IMR-90 (cell line): ENCODE results near the gene ADGRD2. TPM values are rescaled to one million over a fixed set of nuclear protein-coding genes. Genes with fewer than 3 reads are reported as not detected.

ENCODE experiments used
- ATAC-seq: fragments of 200-7000 bp; cut with Tn5 transposase; 2 replicates; pipeline ENCODE4 v1.9.1; 2020; ENCODE audit warnings: low read depth, mild to moderate bottlenecking, moderate library complexity
- BruUV-seq: library from RNA; stranded (reverse); fragments of 400-500 nt; replicated peaks from 2 replicates; lab custom pipeline; 2021; lab: Mats Ljungman, UMichigan
- CTCF ChIA-PET: fragments of 300-600 bp; formaldehyde crosslinking; extraction: SDS; loops from one replicate; lab custom pipeline; 2021; ENCODE audit warnings: antibody characterized with exemption; lab: Yijun Ruan, JAX
- POLR2A ChIA-PET: fragments of 300-600 bp; sonication (Branson Sonifier 250); formaldehyde crosslinking; loops from one replicate; lab custom pipeline; 2022; ENCODE audit warnings: antibody characterized with exemption; ENCODE audit not compliant: unreplicated experiment; lab: Charles Lee
- DNase-seq: peaks from one replicate; pipeline ENCODE4 v3.0.0; 2013
- H2AFZ ChIP-seq: replicated peaks from 2 replicates; pipeline ENCODE3; 2013; ENCODE audit warnings: low read length, mild to moderate bottlenecking; ENCODE audit not compliant: poor library complexity
- H2AK5ac ChIP-seq: 2 replicates; pipeline ENCODE4 v1.6.1; 2013; ENCODE audit warnings: low read depth, low read length, inconsistent platforms
- H2AK9ac ChIP-seq: replicated peaks from 2 replicates; pipeline ENCODE3; 2013; ENCODE audit warnings: mild to moderate bottlenecking, low read depth, low read length, moderate library complexity; ENCODE audit not compliant: poor library complexity
- H2BK120ac ChIP-seq: 2 replicates; pipeline ENCODE4 v1.6.1; 2013; ENCODE audit warnings: low read depth, low read length, inconsistent platforms
- H2BK15ac ChIP-seq: 3 replicates; pipeline ENCODE4 v1.6.1; 2013; ENCODE audit warnings: low read depth, low read length, inconsistent platforms
- H2BK20ac ChIP-seq: 2 replicates; pipeline ENCODE4 v1.6.1; 2013; ENCODE audit warnings: low read depth, mild to moderate bottlenecking, inconsistent platforms, low read length, moderate library complexity
- H2BK5ac ChIP-seq: 2 replicates; pipeline ENCODE4 v1.6.1; 2013; ENCODE audit warnings: mild to moderate bottlenecking, low read depth, low read length, inconsistent platforms; ENCODE audit not compliant: poor library complexity, severe bottlenecking
- H3K14ac ChIP-seq: replicated peaks from 2 replicates; pipeline ENCODE4 v1.6.1; 2013; ENCODE audit warnings: low read depth, low read length, inconsistent platforms
- H3K18ac ChIP-seq: 2 replicates; pipeline ENCODE4 v1.6.1; 2013; ENCODE audit warnings: low read depth, low read length, control low read depth
- H3K23ac ChIP-seq: 2 replicates; pipeline ENCODE4 v1.6.1; 2013; ENCODE audit warnings: low read depth, low read length, inconsistent platforms
- H3K27ac ChIP-seq: 2 replicates; pipeline ENCODE4 v1.5.1; 2013; ENCODE audit warnings: mild to moderate bottlenecking, control low read depth, low read length; ENCODE audit not compliant: insufficient read depth
- H3K27me3 ChIP-seq: 2 replicates; pipeline ENCODE4 v1.6.1; 2013; ENCODE audit warnings: low read length; ENCODE audit not compliant: control insufficient read depth, insufficient read depth
- H3K36me3 ChIP-seq: 2 replicates; pipeline ENCODE4 v1.6.1; 2013; ENCODE audit warnings: low read length, mixed read lengths; ENCODE audit not compliant: control insufficient read depth, insufficient read depth
- H3K4ac ChIP-seq: 2 replicates; pipeline ENCODE4 v1.6.1; 2013; ENCODE audit warnings: low read depth, low read length, inconsistent platforms
- H3K4me1 ChIP-seq: 2 replicates; pipeline ENCODE4 v1.6.1; 2013; ENCODE audit warnings: low read length, mixed read lengths; ENCODE audit not compliant: control insufficient read depth, insufficient read depth
- H3K4me2 ChIP-seq: 2 replicates; pipeline ENCODE4 v1.6.1; 2013; ENCODE audit warnings: low read depth, mild to moderate bottlenecking, control low read depth, low read length, moderate library complexity
- H3K4me3 ChIP-seq: 2 replicates; pipeline ENCODE4 v1.5.1; 2013; ENCODE audit warnings: low read depth, mild to moderate bottlenecking, control low read depth, low read length, moderate library complexity; ENCODE audit not compliant: insufficient read depth
- H3K56ac ChIP-seq: 2 replicates; pipeline ENCODE4 v1.6.1; 2013; ENCODE audit warnings: low read length, inconsistent platforms; ENCODE audit not compliant: insufficient read depth; ENCODE audit errors: extremely low read depth
- H3K79me1 ChIP-seq, 2 experiments: 2 replicates each; pipeline ENCODE4 v1.6.1; 2013; ENCODE audit warnings: low read length in 2 of 2, inconsistent platforms in 1 of 2, low read depth in 1 of 2
- H3K9ac ChIP-seq: 2 replicates; pipeline ENCODE4 v1.6.1; 2013; ENCODE audit warnings: low read depth, low read length, control low read depth
- H3K9me1 ChIP-seq: 2 replicates; pipeline ENCODE4 v1.6.1; 2013; ENCODE audit warnings: low read length, inconsistent platforms; ENCODE audit not compliant: insufficient read depth
- H3K9me3 ChIP-seq: 2 replicates; pipeline ENCODE4 v1.6.1; 2013; ENCODE audit warnings: low read length; ENCODE audit not compliant: control insufficient read depth, insufficient read depth
- H4K20me1 ChIP-seq: 2 replicates; pipeline ENCODE4 v1.6.1; 2013; ENCODE audit warnings: low read length, inconsistent platforms; ENCODE audit not compliant: insufficient read depth
- H4K5ac ChIP-seq: 2 replicates; pipeline ENCODE4 v1.6.1; 2013; ENCODE audit warnings: mild to moderate bottlenecking, low read depth, low read length, control low read depth
- H4K8ac ChIP-seq, 2 experiments: 2 replicates each; pipeline ENCODE4 v1.6.1; 2013; ENCODE audit warnings: low read depth in 2 of 2, low read length in 2 of 2, control low read depth in 1 of 2, inconsistent platforms in 1 of 2
- H4K91ac ChIP-seq: 2 replicates; pipeline ENCODE4 v1.6.1; 2013; ENCODE audit warnings: low read depth, low read length, inconsistent platforms; ENCODE audit not compliant: insufficient read depth
- CHD1 ChIP-seq: IDR thresholded peaks from 2 replicates; pipeline ENCODE4 v1.6.1; 2012; ENCODE audit warnings: low read depth, low read length, improper control_type of control experiment
- POLR2A ChIP-seq: IDR thresholded peaks from 2 replicates; pipeline ENCODE4 v1.6.1; 2012; ENCODE audit warnings: mild to moderate bottlenecking, low read depth, low read length
- WGBS, 2 experiments: methylation state at CpG; one replicate each; pipeline versions ENCODE4 v1.1.5 to v1.1.7; 2013; ENCODE audit warnings: missing lambda C conversion rate in 2 of 2; ENCODE audit not compliant: insufficient read length in 1 of 2; ENCODE audit errors: extremely low coverage in 2 of 2; 5-methylcytosine and 5-hydroxymethylcytosine counted together
- dilution Hi-C: fragments of 300-500 bp; cut with HindIII; formaldehyde crosslinking; loops from one replicate; pipeline ENCODE4 v1.14.3; 2018; ENCODE audit warnings: low sequenced_read_pairs; ENCODE audit not compliant: unreplicated experiment
- in situ Hi-C: fragments of 300-500 bp; cut with MboI; formaldehyde crosslinking; loops from 3 replicates; pipeline ENCODE4 v1.14.3; 2019; ENCODE audit warnings: low sequenced_read_pairs, inconsistent platforms, mixed read lengths
- intact Hi-C: fragments of 100-400 bp; cut with micrococcal nuclease; formaldehyde crosslinking; loops from 2 replicates; pipeline ENCODE4 v1.10.0; 2022
- polyA plus RNA-seq, 3 experiments: library from polyadenylated mRNA; depleted of rRNA; stranded (reverse); fragments of >200 nt; gene quantifications; 2 replicates each; pipeline ENCODE4 v1.2.3, GENCODE V29; 2012; ENCODE audit warnings: low replicate concordance in 1 of 3
- total RNA-seq: library from RNA; depleted of rRNA; stranded (reverse); fragments of >200 nt; gene quantifications from 2 replicates; pipeline ENCODE4 v1.2.3, GENCODE V29; 2012

The ADGRD2 gene
- total and polyA plus RNA-seq, 2 of the 4 experiments (the other 2 are of a cell fraction), result not detected

DNA sequence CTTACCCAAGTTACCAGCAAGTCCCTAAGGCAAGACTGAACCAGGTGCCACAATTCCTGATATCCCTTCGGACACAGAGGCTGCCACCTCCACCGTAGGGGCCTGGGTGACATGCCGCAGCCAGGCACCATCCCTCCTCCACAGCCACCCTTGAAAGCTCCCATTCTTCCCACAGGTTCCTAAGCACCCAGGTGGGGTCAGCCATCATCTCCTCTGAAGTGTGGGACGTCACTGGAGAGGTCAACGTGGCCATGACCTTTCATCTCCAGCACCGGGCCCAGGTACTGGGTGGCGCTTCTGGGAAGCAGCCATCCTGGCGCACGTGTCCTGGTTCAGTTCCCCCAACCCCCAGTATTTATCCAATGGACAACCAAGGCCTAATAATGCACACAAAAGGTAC lies 8.2 kb downstream of the ADGRD2 start:
- H2BK5ac ChIP-seq, result no peak overlapping the region
- no peak for ATAC-seq
- H3K4me2 ChIP-seq, result no peak overlapping the region
- no peak overlapping the region for H3K4ac ChIP-seq
- no peaks in the 10 kb centered on the region for H3K4me1 ChIP-seq
- no peaks in the 10 kb centered on the region for H3K9me1 ChIP-seq
- 80% methylated on average over 1 of the region's 9 CpGs; no CpG with 5 or more reads in 1 of the 2 experiments for whole genome bisulfite sequencing, 2 experiments
- H3K14ac ChIP-seq, result no peak overlapping the region
- no peaks in the 10 kb centered on the region for H4K20me1 ChIP-seq
- no peaks in the 10 kb centered on the region for H3K36me3 ChIP-seq
- no peak overlapping the region for H4K91ac ChIP-seq
- no peak overlapping the region for H3K18ac ChIP-seq
- H3K9ac ChIP-seq, result no peak overlapping the region
- DNase-seq, result no peak
- ChIA-PET POLR2A (no interaction called here), CTCF (no interaction called here)
- TF ChIP-seq CHD1, result no peak
- TF ChIP-seq POLR2A, result no peak
- no peak overlapping the region for H3K56ac ChIP-seq
- no peak overlapping the region for H2BK15ac ChIP-seq
- no peak overlapping the region for H3K27ac ChIP-seq
- no peak overlapping the region for H2BK20ac ChIP-seq
- no peak overlapping the region for H2AK5ac ChIP-seq
- no peaks in the 10 kb centered on the region for H3K79me1 ChIP-seq
- no peak overlapping the region for H3K4me3 ChIP-seq
- H2AFZ ChIP-seq, result no peak overlapping the region
- H2BK120ac ChIP-seq, result no peak overlapping the region
- H4K8ac ChIP-seq, result no peak overlapping the region
- H2AK9ac ChIP-seq, result no peak overlapping the region
- no peak overlapping the region for H4K5ac ChIP-seq
- intact Hi-C loops (no loop called here), in situ Hi-C loops (no loop called here), dilution Hi-C loops (no loop called here)
- H3K27me3 ChIP-seq, result peaks cover 44% of the 10 kb centered on the region
- no peak overlapping the region for H3K23ac ChIP-seq
- no TSS peak for BruUV-seq
- peaks cover 2% of the 10 kb centered on the region; the same call in 1 of the 2 replicates for H3K9me3 ChIP-seq
